Epithelial cell of proximal tubule (primary cell): ENCODE data around the gene CENPA. TPM values are rescaled to one million over a fixed set of nuclear protein-coding genes. Genes with fewer than 3 reads are reported as not detected.

Experiments used
- DNase-seq: peaks from one replicate; pipeline ENCODE4 v3.0.0-alpha.2; 2011; ENCODE audit warnings: low read depth
- H3K4me3 ChIP-seq: 2 replicates; pipeline ENCODE4 v1.5.1; 2011; ENCODE audit warnings: low read depth, mild to moderate bottlenecking, low read length
- CTCF ChIP-seq: conservative IDR thresholded peaks from 2 replicates; pipeline ENCODE4 v1.5.1; 2012; ENCODE audit warnings: low read depth, mild to moderate bottlenecking, low read length
- total RNA-seq: library from RNA; depleted of rRNA; stranded (reverse); fragments of >200 nt; gene quantifications from 2 replicates; pipeline ENCODE4 v1.2.3, GENCODE V29; 2015

CENPA gene
- total RNA-seq, 1 donor from 2014 or later: 24.4 TPM

GRCh38 chr2:26752656-26753055, 33.2 kb upstream of the CENPA start:
- TF ChIP-seq CTCF: no peak
- H3K4me3 ChIP-seq: no peak overlapping the region
- DNase-seq: no peak

DNA sequence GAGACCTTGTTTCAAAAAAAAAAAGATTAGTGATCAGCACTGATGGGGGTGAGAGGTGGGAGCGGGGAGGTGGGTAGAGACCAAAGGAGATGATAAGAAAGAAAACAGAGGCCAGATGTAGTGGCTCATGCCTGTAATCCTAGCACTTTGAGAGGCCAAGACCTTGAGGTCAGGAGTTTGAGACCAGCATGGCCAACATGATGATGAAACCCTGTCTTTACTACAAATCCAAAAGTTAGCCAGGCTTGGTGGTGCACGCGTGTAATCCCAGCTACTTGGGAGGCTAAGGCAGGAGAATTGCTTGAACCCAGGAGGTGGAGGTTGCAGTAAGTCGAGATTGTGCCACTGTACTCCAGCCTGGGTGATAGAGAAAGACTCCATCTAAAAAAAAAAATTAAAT, 31.3 kb upstream of the CENPA start:
- DNase-seq: no peak
- H3K4me3 ChIP-seq: no peak overlapping the region
- no peak for TF ChIP-seq CTCF

DNA sequence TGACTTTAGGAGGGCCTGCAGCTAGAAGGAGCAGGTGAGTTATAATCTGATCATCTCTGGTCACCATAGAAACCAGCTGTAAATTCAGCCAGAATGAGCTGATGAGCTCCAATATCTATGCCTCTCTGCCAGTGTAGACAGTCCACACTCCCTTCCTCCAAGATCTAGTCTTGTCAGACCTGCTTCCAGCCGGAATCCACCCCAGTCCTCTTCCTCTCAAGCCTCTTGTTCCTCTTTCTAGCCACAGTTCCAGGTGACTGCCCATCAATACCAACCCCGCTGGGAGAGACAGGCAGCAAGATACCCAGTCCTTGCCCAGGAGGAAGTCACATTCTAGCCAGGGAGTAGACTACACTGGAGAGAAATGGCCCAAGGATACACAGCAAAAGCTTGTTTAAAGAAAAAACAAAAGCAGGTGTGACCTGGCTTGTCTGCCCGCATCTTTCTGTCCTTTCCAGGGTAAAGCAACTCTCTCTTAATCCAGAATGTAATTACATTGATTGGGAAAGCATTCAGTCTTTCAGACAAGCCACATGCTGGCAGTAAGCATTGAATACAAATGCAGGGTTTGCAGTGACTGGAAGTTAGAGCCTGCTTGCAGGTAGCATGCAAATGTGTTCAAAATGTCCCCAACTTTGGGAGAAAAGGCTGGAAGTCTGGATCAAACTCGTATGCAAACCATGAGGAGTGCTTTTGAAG, 30.7 kb upstream of the CENPA start:
- H3K4me3 ChIP-seq: no peak overlapping the region
- DNase-seq: no peak
- no peak for TF ChIP-seq CTCF

DNA sequence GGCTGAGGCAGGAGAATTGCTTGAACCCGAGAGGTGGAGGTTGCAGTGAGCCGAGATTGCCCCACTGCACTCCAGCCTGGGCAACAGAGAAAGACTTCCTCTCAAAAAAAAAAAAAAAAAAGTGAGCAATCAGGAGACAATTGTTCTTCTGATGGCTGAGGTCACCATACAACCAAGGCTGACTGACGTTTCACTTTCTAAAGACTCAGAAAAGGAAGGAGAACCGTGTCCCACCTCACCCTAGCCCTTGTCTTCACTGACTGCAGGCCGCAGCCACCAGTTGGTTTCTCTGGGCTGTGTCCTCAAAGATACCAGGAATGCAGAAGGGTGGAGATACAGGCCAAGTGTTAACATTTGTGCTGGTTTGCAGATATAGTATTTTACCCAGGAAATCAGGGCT, 29.5 kb upstream of the CENPA start:
- no peak for TF ChIP-seq CTCF
- DNase-seq: no peak
- H3K4me3 ChIP-seq: no peak overlapping the region

- peak; percentile 97 for DNase-seq
- TF ChIP-seq CTCF: no peak
- no peak overlapping the region for H3K4me3 ChIP-seq
Observed at GRCh38 chr2:26757873-26758789, 27.7 kb upstream of the CENPA start.

DNA sequence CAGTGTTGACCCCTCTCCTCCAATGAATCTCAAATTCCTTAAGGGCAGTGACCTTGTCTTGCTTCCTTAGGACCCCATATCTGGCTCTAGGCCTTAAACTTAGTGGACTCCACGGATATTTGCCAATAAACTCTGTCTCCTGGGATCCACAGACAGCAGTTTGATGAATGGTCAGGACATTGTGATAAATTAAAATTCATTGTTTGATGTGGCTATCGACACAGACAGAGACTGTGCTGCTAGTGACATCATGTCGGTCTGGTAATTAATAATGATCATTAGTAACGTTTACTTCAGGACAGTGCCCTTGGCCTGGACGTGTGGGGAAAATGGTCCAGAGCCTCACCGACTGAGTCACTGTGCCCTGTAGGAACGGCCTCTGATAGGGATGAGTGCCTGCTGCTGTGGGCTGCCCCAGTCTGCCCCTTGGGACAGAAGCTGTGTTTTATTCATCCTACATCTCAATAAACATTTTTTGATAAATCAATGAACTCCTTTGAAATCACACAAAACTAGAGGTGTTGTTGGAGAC, 27.0 kb upstream of the CENPA start:
- TF ChIP-seq CTCF: no peak
- peak; percentile 47 for DNase-seq
- H3K4me3 ChIP-seq: no peak overlapping the region
